ENCODE results near the gene GPR35.

- TF ChIP-seq EZH2 (IDR thresholded peaks at IDR 0.05; ENCODE audit: borderline replicate concordance, low read depth, low read length, poor library complexity, severe bottlenecking): no peak
- no peak for TF ChIP-seq CTCF (conservative IDR thresholded peaks at IDR 0.05; ENCODE audit: low read depth, low read length)
These were observed 18.5 kb downstream of the GPR35 start for GRCh38 chr2:240643811-240644150.
